GM19395 (cell line): Measurements from ENCODE around the gene TH.

Experiments used
- ATAC-seq: cut with Tn5 transposase; IDR thresholded peaks from one replicate; pipeline ENCODE4 v1.9.1; 2021; ENCODE audit warnings: mild to moderate bottlenecking, moderate library complexity; ENCODE audit not compliant: unreplicated experiment

TH gene

GRCh38 chr11:2171591-2172003 is at the start of gene TH:
Gene TH, minus strand, starts transcription at chr11:2171815. Its CDS starts 29 bp downstream, at chr11:2171786.
- no peak for ATAC-seq

GRCh38 chr11:2221024-2221423 is 49.4 kb upstream of the TH start:
- no peak for ATAC-seq

DNA sequence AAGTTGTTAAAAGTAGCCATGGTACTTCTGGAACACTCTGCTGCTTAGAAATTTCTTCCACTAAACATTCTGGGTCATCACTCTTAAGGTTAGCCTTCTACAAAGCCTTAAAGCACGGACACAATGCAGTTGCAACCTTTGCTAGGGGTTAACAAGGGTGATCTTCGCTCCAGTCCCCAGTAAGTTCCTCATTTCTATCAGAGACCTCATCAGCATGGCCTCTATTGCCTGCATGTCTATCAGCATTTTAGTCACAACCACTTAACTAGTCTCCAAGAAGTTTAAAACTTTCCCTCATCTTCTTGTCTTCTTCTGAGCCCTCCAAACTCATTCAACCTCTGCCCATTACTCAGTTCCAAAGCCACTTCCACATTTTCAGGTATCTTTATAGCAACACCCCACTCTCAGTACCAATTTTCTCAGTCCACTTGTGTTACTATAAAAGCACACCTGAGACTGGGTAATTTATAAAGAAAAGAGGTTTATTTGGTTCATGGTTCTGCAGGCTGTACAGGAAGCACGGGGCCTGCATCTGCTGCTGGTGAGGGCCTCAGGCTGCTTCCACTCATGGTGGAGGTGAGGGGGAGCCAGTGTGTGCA is 48.7 kb upstream of the TH start:
- ATAC-seq = no peak

GRCh38 chr11:2219318-2220017 is 47.9 kb upstream of the TH start:
- no peak for ATAC-seq

- no peak for ATAC-seq
Observed at GRCh38 chr11:2218031-2218633, 46.5 kb upstream of the TH start.

- ATAC-seq = no peak
Observed at GRCh38 chr11:2217211-2218030, 45.8 kb upstream of the TH start.

DNA sequence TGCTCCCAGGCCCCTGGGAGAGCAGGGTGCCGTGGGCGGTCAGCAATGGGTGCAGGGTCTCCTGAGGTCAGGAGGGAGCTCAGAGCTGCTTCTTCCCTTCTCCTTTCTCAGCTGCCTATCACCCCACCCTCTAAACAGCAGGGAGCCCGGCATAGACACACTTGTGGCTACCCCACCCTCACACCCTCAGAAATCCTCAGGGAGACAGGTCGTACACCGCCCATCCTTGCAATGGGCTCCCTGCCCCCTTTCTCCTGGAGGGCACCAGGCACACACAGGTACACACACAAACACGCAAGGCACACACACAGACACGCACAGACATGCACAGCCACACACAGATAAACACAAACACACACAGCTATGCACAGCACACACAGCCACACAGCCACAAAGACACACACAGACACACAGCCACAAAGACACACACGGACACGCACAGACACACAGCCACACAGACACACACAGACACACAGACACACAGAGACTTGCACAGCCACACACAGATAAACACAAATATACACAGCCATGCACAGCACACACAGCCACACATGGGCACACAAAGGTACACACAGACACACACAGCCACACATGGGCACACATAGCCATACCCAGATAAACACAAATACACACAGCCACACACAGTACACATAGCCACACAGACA is 44.9 kb upstream of the TH start:
- no peak for ATAC-seq

DNA sequence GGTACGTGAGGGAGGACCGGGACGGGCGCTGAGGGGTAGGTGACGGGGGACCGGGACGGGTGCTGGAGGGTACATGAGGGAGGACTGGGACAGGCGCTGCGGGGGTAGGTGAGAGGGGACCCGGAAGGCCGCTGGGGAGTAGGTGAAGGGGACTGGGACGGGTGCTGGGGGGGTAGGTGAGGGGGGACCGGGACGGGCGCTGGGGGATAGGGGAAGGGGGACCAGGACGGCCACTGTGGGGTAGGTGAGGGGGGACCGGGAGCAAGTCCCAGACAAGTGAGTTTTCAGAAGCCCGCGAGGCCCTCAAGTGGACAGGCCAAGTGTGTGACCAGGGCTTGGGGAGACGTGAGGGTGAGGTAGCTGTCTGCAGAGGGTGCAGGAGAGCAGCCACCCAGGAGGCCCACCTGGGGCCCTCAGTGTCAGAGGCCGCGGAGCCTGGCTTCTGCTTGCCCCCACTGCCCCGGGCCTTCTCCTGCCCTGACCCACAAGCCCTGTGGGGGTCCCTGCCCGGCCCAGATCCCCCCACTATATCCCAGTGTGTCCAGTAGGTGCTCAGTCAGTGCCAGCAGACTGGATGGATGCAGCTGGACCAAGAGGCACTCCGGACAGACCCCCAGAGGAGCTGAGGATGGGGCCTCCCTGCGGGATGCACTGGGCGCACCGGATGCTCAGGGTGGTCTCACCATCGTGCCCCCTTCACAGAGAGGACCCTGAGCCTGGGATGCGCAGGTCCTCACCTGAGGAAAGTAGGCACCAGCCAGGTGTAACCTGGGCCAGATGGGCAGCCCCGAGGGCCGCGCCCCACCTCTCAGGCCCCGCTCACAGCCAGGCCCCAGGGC is 44.2 kb upstream of the TH start:
- ATAC-seq = no peak

DNA sequence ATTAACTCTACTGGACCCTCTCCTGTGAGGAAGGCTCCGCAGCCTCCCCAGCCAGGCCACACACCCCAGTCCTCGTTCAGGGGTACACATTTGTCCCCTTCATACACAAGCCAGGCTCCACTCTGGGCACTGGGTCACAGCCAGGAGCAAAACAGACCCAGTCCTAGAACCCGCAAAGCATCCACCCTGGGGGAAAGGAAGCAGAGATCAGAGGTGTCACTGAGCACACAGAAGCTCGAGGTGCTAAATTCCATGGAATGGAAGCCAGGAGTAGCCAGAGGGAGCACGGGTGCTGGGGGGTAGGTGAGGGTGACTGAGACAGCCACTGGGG is 43.6 kb upstream of the TH start:
- no peak for ATAC-seq

- ATAC-seq = no peak
Observed at GRCh38 chr11:2214527-2215229, 43.1 kb upstream of the TH start.

DNA sequence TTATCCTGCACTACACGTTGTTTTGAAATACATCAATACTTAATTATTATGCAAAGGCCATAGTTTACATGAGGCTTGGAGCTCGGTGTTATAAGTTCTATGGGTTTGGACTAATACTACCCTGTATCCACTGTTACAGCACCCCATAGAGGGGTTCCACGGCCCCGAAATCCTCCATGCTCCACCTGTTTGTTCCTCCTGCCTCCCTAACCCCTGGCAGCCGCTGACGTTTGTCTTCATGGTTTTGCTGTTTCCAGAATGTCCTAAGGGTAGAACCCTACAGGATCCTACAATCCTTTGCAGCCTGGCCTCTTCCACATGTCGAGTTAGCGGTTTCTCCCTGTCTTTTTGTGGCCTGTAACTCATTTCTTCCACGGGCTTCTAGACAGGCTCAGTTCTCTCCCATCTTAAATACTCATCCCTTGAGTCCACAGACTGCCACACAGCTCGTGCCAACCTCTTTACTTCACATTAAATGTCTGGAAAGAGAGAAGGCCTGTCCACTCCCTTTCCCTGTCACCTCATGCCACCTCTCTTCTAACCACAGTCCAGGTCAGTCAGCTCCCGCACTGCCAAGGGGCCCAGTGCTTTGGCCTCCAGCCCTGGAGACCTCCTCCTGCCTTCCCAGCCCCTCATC is 42.4 kb upstream of the TH start:
- no peak for ATAC-seq

DNA sequence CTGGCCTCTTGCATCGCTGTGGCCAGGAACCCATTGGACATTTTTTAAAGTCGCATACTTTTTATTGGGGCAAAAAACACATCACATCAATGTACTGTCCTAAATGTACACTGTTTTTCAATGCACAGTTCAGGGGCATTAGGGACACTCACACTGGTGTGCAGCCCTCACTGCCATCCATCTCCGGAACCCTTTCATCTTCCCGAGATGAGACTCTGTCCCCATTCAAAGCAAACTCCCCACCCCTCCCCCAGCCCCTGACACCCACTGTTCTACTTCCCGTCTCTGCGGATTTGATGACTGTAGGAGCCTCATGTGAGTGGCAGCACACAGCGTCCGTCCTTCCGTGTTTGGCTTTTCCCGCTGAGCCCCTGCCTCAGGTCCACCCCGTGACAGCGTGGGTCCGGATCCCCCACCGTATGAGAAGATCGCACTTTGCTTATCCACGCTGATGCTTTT is 41.8 kb upstream of the TH start:
- ATAC-seq = no peak

- no peak for ATAC-seq
Observed at GRCh38 chr11:2212411-2213251, 41.0 kb upstream of the TH start.

DNA sequence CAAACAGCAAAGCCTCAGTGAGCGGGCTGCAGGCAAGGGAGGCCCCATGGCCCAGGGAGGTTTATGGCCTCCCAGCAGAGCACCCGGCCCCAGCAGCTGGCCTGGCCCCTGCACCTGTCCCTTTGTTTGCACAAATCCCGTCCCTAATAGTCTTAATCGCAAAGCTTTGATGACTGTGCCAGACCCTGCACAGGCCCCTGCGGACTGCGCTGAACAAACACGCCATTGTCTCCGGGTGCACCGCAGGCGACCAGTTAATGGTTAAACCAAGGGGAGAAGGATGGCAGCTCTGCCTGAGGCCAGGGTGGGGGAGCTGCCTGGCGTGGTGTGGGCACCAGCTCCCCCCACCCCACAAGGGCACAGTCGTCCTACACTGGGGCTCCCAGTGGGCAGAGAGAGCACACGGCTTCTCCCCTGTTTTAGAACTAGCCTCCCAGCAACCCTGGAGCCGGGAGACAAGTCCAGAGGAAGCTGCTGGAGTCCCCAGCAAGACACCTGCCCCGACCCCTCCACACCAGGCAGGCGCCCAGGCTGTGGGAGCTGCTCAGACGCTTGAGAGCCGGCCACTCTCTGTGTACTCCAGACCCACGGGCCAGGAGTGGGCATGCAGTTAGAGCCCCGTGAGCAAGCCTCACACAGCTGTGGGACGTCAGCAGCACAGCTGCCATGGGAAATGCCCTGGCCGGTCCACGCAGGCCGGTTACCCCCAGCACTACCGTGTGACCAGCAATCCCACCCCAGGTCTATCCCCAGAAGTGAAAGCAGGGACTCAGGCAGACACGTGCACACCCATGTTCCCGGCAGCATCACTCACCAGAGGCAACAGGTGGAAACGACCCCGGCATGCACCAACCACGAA is 39.7 kb upstream of the TH start:
- no peak for ATAC-seq

DNA sequence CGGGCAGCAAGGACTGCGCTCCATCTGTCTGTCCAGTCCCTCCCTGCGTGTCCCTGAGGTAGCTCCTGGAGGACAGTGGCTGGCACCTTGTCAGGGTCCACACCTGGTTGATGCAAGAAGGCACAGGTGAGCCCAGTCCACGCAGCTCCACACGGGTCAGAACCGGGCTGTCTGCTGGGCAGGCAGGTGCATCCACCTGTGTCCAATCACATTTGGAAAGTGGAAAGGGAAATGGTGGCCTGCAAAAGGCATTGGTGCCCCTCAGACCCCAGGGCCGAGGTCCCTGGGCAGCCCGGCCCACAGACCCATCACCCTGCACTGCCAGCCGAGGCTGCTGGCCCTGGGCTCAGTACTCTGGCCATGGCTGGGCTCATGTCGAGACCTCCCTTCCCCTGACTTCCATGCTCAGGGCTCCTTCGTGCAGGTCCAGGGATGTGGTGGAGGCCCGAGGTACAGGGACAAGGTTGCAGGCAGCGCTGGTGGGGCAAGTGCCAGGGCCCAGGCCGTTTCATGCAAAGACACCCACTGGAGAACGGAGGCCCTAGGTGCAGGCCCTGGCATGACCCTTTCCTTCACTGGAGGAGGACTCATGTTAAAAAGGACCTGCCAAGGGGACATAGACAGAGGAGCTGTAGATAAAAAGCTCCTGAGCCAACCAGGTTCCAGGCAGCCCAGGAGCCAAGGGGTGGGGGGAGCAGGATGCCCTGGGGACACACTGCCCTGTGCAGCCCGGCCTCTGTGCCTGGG is 38.9 kb upstream of the TH start:
- no peak for ATAC-seq

DNA sequence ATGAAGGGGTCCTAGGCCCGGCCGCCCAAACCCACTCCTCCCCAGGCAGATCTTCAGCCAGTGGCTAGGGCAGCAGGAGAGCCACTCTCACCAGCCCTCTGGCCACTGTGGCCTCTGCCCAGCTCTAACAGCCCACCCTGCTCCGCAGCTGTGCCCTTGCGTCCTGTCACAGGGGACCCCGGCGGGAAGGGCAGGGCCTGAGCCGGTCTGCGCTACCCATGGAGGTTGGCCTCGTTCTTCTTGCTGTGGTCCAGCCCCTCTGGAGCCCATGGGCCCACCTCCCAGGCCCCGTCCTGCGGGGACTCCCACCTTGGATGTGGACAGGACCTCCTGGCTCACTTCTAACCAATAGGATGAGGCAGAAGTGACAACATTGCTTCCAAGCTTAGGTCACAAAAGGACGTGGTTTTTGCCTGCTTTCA is 38.3 kb upstream of the TH start:
- ATAC-seq = no peak
